NCI-H69 (cell line): ENCODE results near the gene COA1.

Experiments used
- DNase-seq: peaks from one replicate; lab custom pipeline; 2025; lab: John Stamatoyannopoulos, UW

COA1 gene

DNA sequence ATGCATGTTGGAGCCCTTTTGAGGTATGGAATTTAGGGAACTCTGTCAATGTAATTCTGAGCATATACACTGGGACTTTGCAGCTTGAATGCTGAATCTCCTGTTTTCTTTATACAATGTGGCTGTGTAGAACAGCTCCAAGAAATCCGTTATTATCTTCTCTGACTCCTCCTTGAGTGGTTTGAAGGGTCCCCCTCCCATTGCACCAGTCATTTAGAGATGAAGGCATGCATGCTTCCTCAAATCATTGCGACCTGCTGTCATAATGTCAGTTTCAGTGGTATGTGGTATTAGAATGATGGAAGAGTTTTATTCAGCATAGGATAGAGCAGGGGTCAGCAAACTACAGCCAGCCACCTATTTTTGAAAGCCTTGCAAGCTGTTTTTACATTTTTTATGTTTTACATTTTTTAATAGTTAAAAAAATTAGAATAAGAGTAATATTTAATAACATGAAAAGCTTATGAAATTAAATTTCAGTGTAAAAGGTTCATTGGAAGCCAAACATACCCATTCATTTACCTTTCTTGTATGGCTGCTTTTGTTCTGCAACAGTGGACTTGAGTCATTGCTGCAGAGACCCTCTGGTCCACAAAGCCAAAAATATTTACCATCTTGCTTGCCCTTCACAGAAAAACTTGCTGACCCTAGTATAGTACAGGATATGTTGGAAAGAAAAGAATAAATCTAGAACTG is 138.3 kb downstream of the COA1 start:
- DNase-seq, result no peak

- no peak for DNase-seq
Measured at GRCh38 chr7:43589728-43590127, 139.6 kb downstream of the COA1 start.
